Measurements from ENCODE around the gene PDE4D.
A peak's percentile ranks its signal among the peaks of the same experiment; 100 is the strongest.

The PDE4D gene

DNA sequence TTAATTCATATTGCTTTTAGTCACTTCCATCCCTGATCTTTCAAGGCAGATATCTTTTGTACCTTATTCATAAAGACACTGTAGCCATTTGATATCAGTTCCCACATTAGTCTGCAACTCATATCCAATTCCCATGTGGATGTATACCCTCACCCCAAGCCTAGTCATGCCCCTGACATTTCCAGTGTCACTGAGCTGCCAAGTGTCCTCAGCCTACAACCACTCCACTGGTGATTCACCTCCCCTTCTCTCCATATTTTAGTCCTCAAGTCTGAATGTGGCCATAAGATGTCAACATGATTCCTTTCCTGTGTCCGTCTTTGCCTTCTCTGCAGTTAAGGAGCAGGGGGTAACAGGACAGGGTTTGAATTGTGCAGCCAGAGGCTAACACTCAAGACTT is 963.8 kb downstream of the PDE4D start:
- DNase-seq (ENCODE audit: low read depth), result no peak

DNA sequence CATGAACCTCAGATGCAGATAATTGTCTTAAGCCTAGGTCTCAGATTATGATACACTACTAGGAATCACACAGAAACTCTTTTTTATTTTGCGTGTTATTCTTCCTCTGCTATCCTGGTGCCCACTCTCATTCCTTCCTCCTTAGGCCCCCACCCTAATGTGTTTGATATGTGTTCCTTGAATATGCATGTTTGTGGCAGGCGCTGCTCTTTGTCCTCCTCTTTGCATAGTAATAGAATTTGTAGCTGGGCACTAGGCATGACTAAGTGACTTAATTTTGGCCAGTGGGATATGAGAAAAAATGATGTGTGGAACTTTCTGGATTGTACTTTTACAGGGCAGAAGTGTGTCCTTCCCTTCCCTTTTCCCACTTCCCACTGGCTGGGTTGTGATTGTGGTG is 965.6 kb downstream of the PDE4D start:
- DNase-seq (ENCODE audit: low read depth), result no peak

DNA sequence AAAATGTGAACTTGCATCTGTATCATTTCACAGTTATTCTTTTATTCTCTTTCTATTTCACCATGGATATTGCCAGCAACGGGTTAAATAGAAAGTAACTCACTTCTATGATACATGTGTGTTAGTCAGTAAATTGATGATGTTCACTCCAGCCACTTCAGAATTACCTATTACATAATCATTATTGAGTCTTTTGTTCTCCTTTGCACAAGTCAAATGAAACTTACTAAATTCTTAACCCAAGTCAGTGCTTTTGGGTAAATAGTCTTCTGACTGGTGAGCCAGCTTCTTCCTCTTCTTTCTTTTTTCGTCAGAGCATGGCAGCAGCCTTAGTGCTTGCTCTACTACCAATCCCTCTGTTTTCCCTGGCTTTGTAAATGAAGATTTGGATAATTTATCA is 966.3 kb downstream of the PDE4D start:
- DNase-seq (ENCODE audit: low read depth), result no peak

DNA sequence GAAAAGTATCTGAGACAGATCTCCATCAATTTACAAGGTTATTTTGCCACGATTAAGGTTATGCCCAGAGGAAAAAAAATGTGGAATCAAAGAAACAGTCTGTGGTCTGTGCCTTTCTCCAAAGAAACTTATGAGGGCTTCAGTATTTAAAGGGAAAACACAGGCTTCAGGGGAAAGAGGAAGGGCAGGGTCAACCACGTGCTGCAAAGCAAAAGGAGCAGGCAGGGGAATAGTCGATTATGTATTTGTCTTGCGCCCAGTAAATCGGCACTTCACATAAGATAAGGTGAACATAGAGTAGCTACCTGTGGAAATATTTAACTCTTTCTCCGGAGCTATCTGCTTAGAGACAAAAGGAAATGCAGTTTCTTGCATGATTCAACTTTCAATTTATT is 967.0 kb downstream of the PDE4D start:
- no peak for DNase-seq (ENCODE audit: low read depth)

DNA sequence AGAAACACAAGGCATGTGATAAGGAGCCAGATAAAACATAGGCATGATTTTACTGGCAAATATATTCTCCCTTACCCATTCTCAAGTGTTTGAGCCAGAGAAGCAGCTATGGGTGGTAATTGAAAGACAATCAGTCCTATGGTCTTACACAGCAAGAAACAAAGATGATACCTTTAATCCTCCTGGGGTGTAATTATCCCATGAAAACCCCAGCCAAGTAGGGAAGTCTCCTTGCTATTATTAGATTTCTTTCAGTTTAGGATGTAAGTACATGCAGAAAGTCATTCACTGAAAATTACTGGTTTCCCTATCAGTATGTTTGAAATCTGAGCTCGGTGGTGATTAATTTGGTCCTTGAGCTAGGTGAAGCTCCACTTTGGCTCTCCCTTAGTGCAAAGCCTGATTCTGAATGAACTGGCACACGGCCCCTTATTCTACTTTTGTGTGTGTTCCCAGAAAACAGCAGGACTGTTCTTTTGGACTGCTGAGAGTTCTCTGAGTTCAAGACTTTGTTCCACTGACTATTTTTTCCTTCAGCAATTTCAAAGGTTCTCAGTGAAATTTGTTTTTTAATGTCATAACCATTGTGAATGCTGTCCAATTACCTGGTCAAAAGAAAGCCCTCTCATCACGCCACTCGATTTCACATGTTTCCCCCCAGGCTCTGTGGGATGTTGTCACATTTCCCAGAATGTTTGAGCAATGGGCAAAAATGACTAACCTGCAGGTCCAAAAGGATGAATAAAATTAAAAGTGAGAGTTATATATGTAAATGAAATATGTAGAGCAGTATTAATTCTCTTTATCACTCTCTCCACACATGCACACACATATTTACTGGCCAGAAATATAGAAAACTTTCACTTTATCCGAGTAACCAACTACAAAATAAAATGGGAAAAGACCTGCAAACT is 967.6 kb downstream of the PDE4D start:
- peak; percentile 6 for DNase-seq (ENCODE audit: low read depth)

DNA sequence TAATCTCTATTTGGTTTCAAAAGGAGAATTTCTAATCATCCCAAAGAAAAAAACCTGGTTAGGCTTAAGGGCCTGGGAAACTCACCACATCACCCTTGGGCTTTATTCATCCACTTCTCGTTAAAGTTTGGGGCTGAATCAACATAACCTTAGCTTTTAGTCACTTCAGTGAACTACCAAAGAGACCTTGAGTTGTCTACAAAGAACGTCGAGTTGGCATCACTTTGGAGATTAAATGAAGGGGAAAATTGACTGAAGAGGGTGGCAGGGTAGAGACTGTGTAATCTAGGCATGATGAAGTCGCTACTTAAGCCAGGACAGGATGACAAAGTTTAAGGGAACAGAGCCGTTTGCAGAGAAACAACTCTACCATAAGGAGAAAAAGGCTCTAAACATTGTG is 969.2 kb downstream of the PDE4D start:
- no peak for DNase-seq (ENCODE audit: low read depth)

DNA sequence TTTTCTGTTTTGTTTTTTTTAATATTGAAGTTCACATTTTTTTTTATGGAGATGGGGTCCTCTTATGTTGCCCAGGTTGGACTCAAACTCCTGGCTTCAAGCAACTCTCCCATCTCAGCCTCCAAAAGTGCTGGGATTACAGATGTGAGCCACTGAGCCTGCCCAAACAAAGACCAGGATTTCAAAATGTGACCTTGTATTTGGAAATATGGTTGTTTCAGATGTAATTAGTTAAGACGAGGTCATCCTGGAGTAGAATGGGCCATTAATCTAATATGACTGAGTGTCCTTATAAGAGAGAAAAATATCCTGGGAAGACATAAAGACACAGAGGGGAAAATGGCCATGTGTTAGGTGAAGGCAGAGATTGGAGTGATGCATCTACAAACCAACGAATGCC is 970.2 kb downstream of the PDE4D start:
- DNase-seq (ENCODE audit: low read depth), result no peak

DNA sequence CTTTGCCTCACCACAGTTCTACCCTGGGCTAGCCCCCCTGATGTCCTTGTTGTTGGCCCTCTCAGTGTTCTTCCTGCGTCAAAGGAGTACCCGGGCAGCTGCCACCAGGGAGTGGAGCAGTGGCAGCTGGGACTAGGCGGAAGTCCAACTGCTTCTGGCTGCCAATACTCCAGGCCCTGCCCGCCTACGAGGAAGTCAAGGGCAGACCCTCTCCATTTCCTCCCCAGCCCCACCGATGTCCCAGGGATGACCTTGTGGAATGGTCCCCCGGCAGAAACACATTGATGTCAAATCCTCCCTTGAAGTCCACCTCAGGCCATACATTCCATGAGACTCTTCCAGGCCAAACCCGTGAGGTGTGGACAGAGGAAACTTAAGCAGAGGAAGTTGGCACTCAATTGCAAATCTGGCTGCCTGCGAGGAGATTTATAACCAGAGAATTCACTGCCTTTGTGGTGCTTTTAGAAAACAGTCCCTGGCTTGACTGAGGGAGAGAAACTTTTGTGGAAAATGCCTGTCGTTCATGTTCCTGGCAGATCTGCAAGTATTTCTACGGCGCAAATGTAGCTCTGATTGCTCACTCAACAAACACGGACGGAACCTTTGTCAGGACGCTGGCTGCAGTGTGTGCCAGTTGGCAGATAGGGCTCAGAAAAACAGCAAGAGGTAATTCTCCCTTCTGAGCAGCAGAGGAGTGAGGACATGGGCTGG is 970.9 kb downstream of the PDE4D start:
- no peak for DNase-seq (ENCODE audit: low read depth)

DNA sequence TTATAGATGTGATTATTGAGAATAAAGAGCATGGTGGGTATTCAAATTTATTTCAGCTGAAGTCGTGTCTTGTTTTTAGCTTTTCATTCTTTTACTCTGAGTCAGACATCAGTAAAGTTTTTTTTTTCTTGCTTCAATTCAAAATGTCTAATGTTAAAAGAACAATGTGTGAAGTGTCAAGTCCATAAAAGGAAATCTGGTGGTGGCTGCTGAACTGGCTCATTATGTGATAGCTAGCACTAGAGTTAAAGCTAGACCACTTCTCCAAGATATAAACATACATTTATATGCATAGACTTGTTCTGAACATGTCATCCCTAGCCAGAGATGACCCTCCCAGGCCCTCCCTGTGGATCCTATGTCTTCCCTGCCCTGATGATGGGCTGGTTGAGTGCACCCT is 972.4 kb downstream of the PDE4D start:
- DNase-seq (ENCODE audit: low read depth), result peak; percentile 16

DNA sequence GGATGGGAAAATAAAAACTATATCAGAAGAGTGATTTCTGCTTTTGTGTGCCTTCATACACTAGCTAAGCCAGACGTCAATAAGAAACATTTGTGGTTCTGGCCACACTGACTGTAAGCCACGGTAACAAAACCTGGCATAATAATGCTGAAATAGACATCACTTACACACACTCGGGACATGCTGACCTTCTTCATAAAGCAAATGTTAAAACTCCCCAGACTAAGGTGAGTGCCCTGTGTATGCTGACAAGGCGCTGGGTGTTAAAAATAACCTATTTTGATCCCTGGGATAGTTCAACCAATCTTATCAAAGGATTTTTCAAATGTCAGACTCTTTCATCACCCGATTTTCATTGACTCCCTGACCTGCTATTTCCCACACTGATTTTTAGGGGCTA is 973.7 kb downstream of the PDE4D start:
- DNase-seq (ENCODE audit: low read depth), result no peak

Measured in iris pigment epithelial cell (primary cell).